Measurements from ENCODE around the gene TCF15.

The TCF15 gene

DNA sequence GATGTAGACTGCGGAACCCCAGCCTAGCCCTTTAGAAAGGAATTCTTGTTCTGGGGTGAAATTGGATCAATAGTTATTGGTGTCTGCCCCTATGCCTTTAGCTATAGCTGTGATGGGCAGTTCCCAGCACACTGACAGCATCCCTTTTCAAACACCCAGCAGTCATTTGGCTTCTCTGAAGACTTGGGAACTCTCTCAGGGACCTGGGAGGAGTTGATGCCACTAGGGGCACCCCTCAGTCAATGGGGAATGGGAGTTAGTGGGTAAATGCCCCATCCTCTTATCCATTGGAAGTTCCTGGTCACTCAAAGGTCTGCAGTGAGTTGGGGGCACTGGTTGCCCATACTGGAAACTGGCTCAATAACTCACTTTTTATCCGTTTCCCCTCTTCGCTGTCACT, 34.9 kb downstream of the TCF15 start:
- DNase-seq, result no peak

- DNase-seq, result no peak
Measured at GRCh38 chr20:574297-574942, 35.7 kb downstream of the TCF15 start.

GRCh38 chr20:573414-574296, 36.5 kb downstream of the TCF15 start:
- no peak for DNase-seq

DNA sequence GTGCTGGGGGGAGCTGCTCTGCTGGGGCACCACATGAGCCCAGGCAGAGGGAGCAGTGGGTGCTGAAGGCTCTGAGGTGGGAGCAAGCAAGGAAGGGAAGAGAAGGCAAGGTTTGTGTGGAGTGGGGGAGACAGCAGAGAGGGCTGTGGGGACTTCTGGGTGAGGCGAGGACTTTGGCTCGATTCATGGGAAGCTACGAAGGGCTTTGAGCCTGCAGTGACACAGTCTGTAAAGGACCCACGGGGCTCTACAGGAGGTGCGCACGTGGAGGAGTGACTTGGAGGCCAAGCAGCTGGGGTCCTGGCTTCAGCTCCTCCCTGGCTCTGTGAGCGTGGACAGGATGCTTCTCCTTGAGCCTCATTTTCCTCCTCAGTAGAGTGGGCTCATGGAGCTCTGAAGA, 37.4 kb downstream of the TCF15 start:
- DNase-seq, result no peak

GRCh38 chr20:571754-572441, 38.2 kb downstream of the TCF15 start:
- no peak for DNase-seq

DNA sequence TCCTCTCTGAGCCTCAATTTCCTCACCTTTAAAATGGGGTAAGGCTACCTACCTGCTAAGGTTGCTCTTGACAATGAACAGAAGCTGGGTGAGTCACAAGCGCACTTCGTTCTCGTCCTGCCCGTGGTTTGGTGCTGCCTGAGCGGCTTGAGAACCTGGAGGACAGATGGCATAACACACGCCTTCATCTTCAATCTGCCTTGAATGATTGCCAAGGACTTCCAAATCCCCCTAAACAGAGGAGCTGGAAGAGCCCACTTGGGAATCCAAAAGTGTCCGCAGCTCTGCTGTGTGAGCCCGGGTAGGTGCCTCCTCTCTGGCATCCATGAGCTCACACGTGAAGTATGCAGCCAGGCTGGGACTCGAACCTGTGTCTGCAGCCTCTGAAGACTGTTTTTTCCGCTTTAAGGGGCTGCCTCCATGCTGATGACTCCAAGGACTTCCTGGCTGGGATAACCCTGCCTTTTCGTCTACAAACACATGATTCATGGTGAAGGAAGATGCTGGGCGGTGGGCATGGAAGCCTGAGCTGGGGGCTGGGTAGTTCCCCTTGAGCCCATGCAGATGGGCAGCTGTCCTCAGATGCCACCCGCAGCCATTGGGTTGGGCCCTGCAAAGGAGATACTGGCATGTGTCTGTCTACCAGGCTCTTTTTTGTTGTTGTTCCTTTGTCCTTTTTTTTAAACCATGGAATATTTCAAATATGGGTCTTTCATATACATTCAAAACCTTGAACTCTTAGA, 41.3 kb downstream of the TCF15 start:
- no peak for DNase-seq

- no peak for DNase-seq
Measured at GRCh38 chr20:568097-568652, 41.9 kb downstream of the TCF15 start.

GRCh38 chr20:564192-564591, 45.9 kb downstream of the TCF15 start:
- DNase-seq, result no peak

DNA sequence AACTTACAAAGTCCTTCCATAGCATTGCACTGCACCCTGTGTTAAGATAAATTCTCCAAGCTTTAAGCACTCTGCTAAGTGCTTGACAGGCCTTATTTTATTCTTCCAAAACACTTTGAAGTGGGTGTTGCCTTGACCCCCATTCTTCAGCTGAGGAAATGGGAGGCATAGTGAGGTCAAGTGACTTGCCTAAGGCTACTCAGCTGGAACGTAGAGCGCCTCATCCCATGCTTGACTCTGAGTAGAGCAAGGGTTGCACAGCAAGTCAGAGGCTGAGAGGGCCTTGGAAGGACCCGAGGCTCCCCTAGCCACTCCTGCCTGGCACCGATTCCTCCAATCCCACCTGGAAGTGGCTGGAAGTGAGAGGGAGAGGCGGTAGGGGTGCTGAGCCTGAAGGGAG, 46.9 kb downstream of the TCF15 start:
- no peak for DNase-seq

- no peak for DNase-seq
Measured at GRCh38 chr20:562232-562897, 47.7 kb downstream of the TCF15 start.

- DNase-seq, result peak; percentile 75 to 86
Measured at GRCh38 chr20:561437-562231, 48.5 kb downstream of the TCF15 start.

- DNase-seq, result no peak
Measured at GRCh38 chr20:560680-561079, 49.4 kb downstream of the TCF15 start.

DNA sequence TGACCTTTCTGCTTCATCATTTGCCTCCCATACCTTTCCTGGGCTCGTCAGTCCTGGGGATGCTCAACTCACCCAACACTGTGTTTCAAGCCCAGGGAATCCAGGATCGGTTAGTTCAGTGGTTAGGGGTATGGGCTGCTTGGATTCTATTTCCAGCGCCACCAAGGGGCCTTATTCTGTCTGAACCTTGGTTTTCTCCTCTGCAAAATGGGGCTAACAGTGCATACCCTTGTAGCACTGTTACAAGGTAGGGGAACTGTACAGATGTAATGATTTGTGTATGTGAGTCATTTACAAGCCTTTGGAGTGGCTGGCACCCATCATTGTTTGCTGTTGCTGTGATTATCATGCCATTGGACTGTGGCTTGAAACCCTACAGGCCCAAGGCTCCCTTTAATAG, 52.0 kb downstream of the TCF15 start:
- DNase-seq, result no peak

- DNase-seq, result no peak
Measured at GRCh38 chr20:556984-557383, 53.1 kb downstream of the TCF15 start.

DNA sequence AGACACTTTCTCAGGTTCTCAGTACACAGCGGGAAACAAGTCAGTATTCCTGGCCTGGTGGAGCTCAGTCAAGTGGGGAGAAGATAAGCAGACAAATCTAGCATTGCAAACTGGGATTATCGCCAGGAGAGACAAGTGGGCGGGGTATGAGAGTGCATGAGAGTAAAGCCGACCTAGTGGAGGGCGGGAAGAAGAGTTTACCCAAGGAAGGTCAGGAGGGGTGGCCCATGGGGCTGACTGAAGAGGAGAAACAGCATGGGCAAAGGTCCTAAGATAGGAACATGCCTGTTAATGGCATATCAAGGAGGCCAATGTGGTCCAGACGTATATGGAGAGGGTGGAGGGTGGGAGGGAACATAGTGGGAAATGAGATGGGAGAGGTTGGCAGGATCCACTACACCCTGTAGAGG, 54.1 kb downstream of the TCF15 start:
- DNase-seq, result no peak
